Keratinocyte (primary cell): Measurements from ENCODE around the gene TMX1.

ENCODE experiments used
- EZH2 ChIP-seq: IDR thresholded peaks from one replicate; pipeline ENCODE4 v1.6.1; 2012; ENCODE audit warnings: inconsistent platforms, mild to moderate bottlenecking, low read length, moderate library complexity
- TF ChIP-seq, protein P1 (sequence below), 3 experiments: IDR thresholded peaks in 1 of 3; conservative IDR thresholded peaks in 1 of 3; optimal IDR thresholded peaks in 1 of 3; 2 replicates in 2 of 3; 3 replicates in 1 of 3; pipeline versions ENCODE3 to v1.5.1; 2011; ENCODE audit warnings: low read length in 3 of 3, mild to moderate bottlenecking in 3 of 3, moderate library complexity in 2 of 3, control low read depth in 1 of 3, inconsistent platforms in 1 of 3; ENCODE audit not compliant: insufficient read depth in 2 of 3; ENCODE audit errors: extremely low read depth in 1 of 3

DNA sequence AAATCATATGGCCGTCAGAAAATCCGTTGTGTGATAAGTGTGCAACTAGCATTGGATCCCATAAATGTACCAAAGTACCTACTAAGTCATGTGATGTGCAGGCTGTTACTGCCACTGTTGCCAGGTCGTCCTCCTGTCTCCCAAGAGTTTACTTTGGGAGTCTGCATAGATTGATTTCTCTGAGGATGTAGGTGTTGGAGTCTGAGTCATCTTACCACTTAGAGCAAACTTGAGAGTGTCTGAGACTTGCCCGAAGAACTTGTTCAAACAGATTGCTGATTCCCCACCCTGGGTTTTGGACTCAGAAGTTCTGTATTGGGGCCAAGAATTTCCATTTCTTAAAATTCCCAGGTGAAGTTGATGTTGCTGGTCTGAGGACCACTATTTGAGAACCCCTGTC lies 11.4 kb downstream of the TMX1 start:
- TF ChIP-seq, protein P1, sequence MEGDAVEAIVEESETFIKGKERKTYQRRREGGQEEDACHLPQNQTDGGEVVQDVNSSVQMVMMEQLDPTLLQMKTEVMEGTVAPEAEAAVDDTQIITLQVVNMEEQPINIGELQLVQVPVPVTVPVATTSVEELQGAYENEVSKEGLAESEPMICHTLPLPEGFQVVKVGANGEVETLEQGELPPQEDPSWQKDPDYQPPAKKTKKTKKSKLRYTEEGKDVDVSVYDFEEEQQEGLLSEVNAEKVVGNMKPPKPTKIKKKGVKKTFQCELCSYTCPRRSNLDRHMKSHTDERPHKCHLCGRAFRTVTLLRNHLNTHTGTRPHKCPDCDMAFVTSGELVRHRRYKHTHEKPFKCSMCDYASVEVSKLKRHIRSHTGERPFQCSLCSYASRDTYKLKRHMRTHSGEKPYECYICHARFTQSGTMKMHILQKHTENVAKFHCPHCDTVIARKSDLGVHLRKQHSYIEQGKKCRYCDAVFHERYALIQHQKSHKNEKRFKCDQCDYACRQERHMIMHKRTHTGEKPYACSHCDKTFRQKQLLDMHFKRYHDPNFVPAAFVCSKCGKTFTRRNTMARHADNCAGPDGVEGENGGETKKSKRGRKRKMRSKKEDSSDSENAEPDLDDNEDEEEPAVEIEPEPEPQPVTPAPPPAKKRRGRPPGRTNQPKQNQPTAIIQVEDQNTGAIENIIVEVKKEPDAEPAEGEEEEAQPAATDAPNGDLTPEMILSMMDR (optimal IDR thresholded peaks at IDR 0.05 in 1 of 3, IDR thresholded peaks at IDR 0.05 in 1 of 3, conservative IDR thresholded peaks at IDR 0.05 in 1 of 3; ENCODE audit: extremely low read depth in 1 of 3, insufficient read depth in 2 of 3, low read length in 3 of 3) = no peak
- no peak for TF ChIP-seq EZH2
